SK-N-SH (cell line): Measurements from ENCODE around the gene KDM6B.

Source experiments
- CTCF ChIP-seq: fragments of 200-600 bp; sonication (generic); IDR thresholded peaks from 2 replicates; pipeline ENCODE4 v1.6.1; 2017; ENCODE audit warnings: antibody characterized with exemption, mild to moderate bottlenecking, moderate library complexity
- EP300 ChIP-seq, 2 experiments: IDR thresholded peaks; 2 replicates each; pipeline versions ENCODE4 v1.4.0 to v1.6.1; 2012; ENCODE audit warnings: borderline replicate concordance in 1 of 2, low read depth in 1 of 2, low read length in 1 of 2
- EZH2phosphoT487 ChIP-seq: fragments of 200-600 bp; sonication (generic); IDR thresholded peaks from 2 replicates; pipeline ENCODE4 v1.6.1; 2017; ENCODE audit warnings: low read depth, mixed run types, mild to moderate bottlenecking, antibody characterized with exemption, moderate library complexity, borderline replicate concordance
- MAX ChIP-seq: IDR thresholded peaks from 2 replicates; pipeline ENCODE4 v1.4.0; 2012; ENCODE audit warnings: low read depth
- MXI1 ChIP-seq: IDR thresholded peaks from 2 replicates; pipeline ENCODE4 v1.6.1; 2012; ENCODE audit warnings: mild to moderate bottlenecking, low read depth, low read length, improper control_type of control experiment
- POLR2AphosphoS5 ChIP-seq: IDR thresholded peaks from 2 replicates; pipeline ENCODE4 v1.6.1; 2012; ENCODE audit warnings: low read depth, low read length
- RAD21 ChIP-seq: IDR thresholded peaks from 2 replicates; pipeline ENCODE4 v1.6.1; 2012; ENCODE audit warnings: mild to moderate bottlenecking, low read length
- RCOR1 ChIP-seq: fragments of 150-350 bp; IDR thresholded peaks from 2 replicates; pipeline ENCODE4 v1.6.1; 2017; ENCODE audit warnings: antibody characterized with exemption, low read length
- SMC3 ChIP-seq: IDR thresholded peaks from 2 replicates; pipeline ENCODE4 v1.6.1; 2012; ENCODE audit warnings: low read depth, low read length, improper control_type of control experiment
- TAF1 ChIP-seq: IDR thresholded peaks from 2 replicates; pipeline ENCODE4 v1.6.1; 2012; ENCODE audit warnings: low read depth, mild to moderate bottlenecking, low read length, moderate library complexity, borderline replicate concordance
- ZBTB33 ChIP-seq: IDR thresholded peaks from 2 replicates; pipeline ENCODE4 v1.4.0; 2012; ENCODE audit warnings: low read depth, borderline replicate concordance

- TF ChIP-seq SMC3: no peak
- TF ChIP-seq CTCF: no peak
- TF ChIP-seq TAF1: no peak
- TF ChIP-seq RCOR1: no peak
- no peak for TF ChIP-seq EZH2phosphoT487
- TF ChIP-seq ZBTB33: no peak
- no peak for TF ChIP-seq POLR2AphosphoS5
- TF ChIP-seq EP300 (IDR thresholded peaks at IDR 0.05; ENCODE audit: borderline replicate concordance in 1 of 2, low read depth in 1 of 2, low read length in 1 of 2): no peak
- no peak for TF ChIP-seq RAD21
- no peak for TF ChIP-seq MAX
- TF ChIP-seq MXI1: no peak
Observed at GRCh38 chr17:7792611-7793010, 41.4 kb upstream of the KDM6B start.
